Vagina (tissue), 2 donors: ENCODE data around the gene PHF21B.

Source experiments
- CTCF ChIP-seq, 3 experiments: fragments of 450-650 bp in 2 of 3; fragments of 200-600 bp in 1 of 3; sonication (generic) in 1 of 3; IDR thresholded peaks; one replicate each; pipeline ENCODE4 v1.5.1; 2017 to 2019; ENCODE audit warnings: antibody characterized with exemption in 3 of 3, mild to moderate bottlenecking in 2 of 3, moderate library complexity in 2 of 3
- POLR2A ChIP-seq, 2 donors: fragments of 450-650 bp; IDR thresholded peaks; one replicate each; pipeline ENCODE4 v1.6.1; 2017; ENCODE audit warnings: antibody characterized with exemption in 2 of 2, mild to moderate bottlenecking in 2 of 2, moderate library complexity in 2 of 2
- POLR2AphosphoS5 ChIP-seq, 2 donors: sonication (generic); formaldehyde crosslinking; IDR thresholded peaks; one replicate each; pipeline ENCODE4 v1.9.0; 2017; ENCODE audit warnings: antibody characterized with exemption in 2 of 2, mild to moderate bottlenecking in 2 of 2, low read depth in 1 of 2; ENCODE audit not compliant: insufficient read depth in 1 of 2

GRCh38 chr22:44847892-44848291 lies 161.9 kb downstream of the PHF21B start:
- TF ChIP-seq CTCF (IDR thresholded peaks at IDR 0.05) (no peak), POLR2AphosphoS5 (IDR thresholded peaks at IDR 0.05; ENCODE audit: insufficient read depth in 1 of 2, low read depth in 1 of 2) (no peak), POLR2A (IDR thresholded peaks at IDR 0.05) (no peak)
